ENCODE data around the gene CD99.

CD99 gene

GRCh38 chrX:2676794-2677675 lies 14.1 kb upstream of the CD99 start:
- DNase-seq: no peak

DNA sequence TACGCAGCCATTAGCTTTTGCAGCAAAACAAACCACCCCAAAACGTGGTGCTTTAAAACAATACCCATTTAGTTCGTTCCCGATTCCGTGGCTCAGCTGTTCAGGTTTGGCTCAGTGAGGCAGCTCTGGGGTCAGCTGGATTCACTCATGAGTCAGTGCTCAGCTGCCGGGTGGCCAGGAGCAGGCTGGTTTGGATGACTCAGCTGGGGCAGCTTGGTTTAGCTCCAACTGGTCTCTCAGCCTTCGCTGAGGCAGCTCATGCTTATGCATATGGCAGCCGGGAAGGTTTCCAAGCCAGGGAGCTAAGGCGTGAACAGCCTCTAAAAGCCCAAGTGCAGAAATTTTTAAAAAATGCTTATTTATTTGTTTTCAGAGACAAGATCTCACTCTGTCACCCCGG lies 13.3 kb upstream of the CD99 start:
- no peak for DNase-seq

DNA sequence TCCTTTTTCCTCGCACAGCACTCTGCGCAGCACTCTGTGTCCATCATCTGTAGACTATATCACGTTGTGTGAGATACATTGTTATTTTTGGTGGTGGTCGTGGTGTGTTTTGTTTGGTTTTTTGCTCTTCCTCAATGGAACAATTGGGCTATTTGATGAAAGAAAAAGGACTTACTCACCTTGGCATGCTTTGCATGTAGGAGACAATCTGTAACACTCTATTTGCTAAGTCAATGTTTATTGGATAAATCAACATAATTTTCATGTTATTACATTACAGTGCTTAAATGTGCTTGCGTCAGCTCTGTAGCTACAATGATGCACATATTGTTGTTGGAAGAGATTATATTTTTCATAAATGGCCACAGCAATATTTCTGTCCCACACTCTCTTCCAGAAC lies 12.5 kb upstream of the CD99 start:
- no peak for DNase-seq

DNA sequence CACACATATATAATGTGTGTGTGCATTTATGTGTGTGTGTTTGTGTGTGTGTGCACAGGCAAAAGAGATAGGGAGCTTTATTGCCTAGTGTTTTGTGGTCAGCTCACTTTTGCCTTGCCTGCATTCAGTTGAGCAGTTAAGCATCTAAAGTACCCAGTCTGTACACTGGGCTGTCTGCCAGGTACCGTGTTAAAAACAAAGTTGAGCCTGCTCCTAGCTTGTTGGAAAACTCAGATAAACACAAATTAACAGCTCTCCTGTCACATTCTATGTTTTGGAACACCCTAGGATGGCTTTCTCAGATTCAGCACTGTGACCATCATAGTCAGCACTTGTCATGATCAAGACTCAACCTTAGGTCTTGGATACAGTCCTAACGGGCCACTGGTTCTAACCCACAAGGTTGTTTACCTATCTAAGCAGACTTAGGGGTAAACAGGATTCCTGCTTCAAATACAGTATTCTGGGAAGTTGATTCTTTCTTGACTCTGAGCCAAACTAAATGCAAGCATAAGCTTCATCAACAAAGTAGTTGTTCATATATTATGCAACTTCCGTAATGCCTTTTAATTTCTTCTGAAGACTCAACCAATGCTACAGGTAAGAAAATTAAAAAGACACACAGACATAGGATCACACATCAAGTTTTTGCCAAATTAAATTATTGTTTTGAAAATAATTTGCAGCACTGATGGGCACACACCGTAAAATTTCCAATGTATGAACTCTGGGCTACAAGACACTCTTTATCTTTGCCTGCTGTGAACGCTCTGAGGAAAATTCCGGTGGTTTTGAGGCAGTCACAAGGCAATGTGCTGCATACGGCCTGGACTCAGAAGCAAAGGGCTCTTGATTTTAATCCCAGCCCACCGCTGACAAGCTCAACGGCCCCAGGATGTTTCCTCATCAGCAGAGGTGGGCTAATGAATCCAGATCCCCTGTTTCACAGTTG lies 11.3 kb upstream of the CD99 start:
- DNase-seq: no peak

- no peak for DNase-seq
Measured at GRCh38 chrX:2680486-2681348, 10.4 kb upstream of the CD99 start.

DNA sequence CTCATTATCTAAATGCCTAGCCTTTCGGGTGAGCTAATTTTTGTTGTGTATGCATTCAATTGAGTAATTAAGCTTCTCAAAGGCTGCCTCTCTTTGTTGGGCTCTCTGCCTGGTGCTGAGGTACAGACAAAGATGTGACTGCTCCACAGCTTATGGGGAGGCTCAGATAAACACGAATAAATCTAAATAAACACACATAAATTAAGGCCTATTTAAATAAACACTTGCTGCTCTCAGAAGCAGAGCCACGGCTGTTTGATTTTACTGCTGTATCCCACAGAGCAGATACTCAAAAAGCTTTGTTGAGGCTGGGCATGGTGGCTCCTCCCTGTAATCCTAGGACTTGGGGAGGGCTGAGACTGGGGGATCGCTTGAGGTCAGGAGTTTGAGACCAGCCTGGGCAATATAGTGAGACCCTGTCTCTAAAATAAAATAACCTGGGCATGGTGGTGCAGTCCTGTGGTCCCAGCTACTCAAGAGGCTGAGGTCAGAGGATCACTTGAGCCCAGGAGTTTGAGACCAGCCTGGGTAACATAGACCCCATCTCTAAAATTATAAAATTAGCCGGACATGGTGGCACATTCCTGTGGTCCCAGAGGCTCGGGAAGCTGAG lies 8.4 kb upstream of the CD99 start:
- DNase-seq: no peak

GRCh38 chrX:2684256-2684655 lies 6.8 kb upstream of the CD99 start:
- no peak for DNase-seq

DNA sequence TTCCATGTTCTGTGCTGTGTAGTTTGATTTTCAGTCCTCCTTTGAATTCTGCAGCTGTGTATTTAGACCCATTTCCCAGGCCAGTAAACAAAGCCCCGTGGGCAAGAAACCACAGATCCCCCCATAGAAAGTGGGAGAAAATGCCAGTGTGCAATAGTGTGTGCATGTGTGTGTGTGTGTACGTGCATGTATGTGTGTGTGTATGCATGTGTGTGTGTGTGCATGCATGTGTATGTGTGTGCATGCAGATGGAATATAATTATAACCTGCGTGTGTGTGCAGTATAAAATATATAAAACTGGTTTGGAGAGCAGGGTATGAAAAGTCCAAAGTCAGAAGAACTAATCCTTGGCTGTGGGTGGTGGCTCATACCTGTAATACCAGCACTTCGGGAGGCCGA lies 5.2 kb upstream of the CD99 start:
- DNase-seq: no peak

GRCh38 chrX:2689773-2690666 lies 1.1 kb upstream of the CD99 start:
- no peak for DNase-seq

DNA sequence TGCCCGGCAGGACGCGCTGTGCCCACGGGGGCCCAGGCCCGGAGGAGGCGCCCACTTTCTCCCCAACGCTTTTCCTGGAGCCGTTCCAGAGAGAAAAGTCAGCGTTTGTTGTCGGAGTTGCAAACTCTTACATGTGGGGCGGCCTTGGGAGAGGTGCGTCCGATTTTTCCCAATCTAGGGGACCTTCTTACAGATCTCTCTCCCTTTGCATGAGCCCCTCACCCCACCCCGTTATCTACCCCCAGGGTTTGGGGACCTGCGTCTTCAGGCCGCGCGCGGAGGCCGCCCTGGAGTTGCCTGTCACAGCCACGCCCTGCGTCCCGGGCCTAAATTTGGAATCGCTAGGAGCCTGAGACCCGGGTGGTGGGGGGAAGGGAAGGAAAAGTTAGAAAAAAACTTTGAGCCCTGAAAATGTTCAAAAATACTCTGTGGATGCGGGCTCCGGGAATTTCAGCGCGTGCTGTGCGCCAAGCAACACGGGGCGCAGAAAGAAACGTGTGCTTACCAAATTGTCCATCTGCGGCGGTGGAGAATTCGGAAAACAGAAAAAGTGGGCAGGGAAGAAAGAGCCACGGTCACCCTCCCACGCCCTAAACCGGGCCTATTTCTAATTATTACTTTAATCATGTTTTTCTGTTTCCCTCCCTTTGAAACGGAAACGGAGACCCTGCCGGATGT lies 587 bp downstream of the CD99 start:
- no peak for DNase-seq

DNA sequence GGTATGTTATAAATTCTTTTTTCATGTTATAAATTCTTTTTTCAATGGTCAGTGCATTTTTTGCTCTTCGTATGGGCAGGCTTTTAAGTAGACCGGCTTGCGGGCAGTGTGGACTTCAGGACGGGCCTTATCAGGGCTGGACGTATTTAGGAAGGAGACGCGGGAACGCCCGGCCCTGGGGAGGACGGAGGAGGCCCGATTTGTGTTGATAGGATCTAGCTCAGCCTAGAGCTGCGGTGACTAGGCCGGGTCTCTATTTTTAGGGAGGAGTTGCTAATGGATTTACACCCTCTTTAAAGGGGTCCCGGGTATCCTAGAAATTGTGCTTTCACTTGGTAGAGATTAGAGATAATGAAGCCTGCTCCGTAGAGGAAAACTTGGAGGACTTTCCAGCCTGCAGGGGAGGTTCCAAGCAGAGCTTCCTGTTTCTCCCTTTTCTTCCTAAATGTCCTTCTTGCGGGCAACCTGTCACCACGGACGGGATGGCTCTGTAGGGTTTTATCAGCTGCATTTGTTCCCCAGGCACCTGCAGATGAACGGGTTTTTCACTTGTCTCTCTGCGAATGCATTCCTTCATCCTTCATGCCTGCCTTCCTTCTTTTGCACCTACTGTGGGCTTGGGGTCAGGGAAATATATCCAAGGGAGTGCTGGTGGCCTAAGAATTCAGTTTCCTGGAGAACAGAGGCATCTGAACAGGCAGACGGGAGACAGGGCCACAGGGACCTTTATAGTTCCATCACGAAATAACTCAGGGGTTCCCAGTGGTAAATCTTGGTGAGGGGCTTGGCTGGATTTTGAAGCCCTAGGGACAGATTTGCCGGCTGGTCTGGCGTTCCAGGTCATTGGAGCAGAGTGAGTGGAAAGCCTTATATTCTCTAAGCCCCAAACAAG lies 1.4 kb downstream of the CD99 start:
- no peak for DNase-seq

GRCh38 chrX:2693113-2694002 lies 2.3 kb downstream of the CD99 start:
- no peak for DNase-seq

- no peak for DNase-seq
Measured at GRCh38 chrX:2694914-2695267, 3.8 kb downstream of the CD99 start.

GRCh38 chrX:2696698-2697215 lies 5.7 kb downstream of the CD99 start:
- peak; percentile 92 for DNase-seq

DNA sequence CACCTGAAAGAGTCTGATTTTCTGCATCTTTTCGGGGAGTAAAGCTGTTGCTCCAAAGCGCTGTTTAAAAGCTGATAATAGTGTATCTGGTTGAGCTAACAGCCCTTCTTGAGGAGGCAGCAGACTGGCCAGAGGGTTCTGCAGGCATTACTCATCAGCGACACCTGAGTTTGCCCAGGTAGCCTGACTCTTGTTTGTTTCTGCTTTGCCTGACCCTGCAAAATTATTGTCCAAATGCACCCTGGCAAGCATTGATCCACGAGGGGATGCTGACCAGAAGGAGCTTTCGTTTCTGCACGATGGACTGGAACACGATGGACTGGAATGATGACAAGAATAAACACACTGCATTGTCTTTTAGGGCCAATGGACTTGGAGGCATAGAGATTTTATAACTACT lies 6.2 kb downstream of the CD99 start:
- DNase-seq: no peak

- DNase-seq: no peak
Measured at GRCh38 chrX:2697741-2698299, 6.7 kb downstream of the CD99 start.

DNA sequence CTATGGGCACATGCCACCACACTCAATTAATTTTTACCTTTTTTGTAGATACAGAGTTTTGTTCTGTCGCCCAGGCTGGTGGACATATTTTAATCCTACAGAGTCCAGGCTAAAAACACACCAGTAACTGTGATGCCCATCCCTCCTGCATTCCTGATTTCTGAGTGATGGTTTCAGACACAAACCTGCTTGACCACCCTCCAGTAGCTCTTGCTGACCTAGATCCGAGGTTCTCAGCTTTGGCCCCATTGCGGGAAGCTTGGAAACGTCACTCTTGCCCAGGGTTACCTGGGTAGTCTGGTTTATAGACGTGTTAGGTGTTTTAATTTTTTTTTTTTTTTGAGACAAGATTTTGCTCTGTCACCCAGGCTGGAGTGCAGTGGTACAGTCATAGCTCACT lies 7.5 kb downstream of the CD99 start:
- DNase-seq: no peak

GRCh38 chrX:2699959-2700358 lies 8.9 kb downstream of the CD99 start:
- no peak for DNase-seq

All from activated CD4-positive, alpha-beta T cell treated with anti-CD3 and anti-CD28 coated beads, Interleukin-2, amount 50 U/mL, for 16 hours (primary cell).